ENCODE data around the gene ERN1. TPM values are rescaled to one million over a fixed set of nuclear protein-coding genes. Genes with fewer than 3 reads are reported as not detected.
"Not testable (repeated sequence)": the region's sequence is repeated elsewhere in the genome, so short reads cannot be mapped to it uniquely, and the experiment has no call there.

Gene ERN1
- total RNA-seq, 1 experiment from 2014 or later = 13.5 TPM

GRCh38 chr17:64170286-64170685 lies 40.3 kb upstream of the ERN1 start:
- DNase-seq (no peak), ATAC-seq (no peak)
- ChIA-PET CTCF (interaction anchor here (0.5 kb wide), 1 partner anchor 112 kb away, joined by 4 read pairs; no protein-coding TSS in a partner anchor), POLR2A (ENCODE audit: unreplicated experiment) (no interaction called here)
- no peak for TF ChIP-seq EZH2 (IDR thresholded peaks at IDR 0.05; ENCODE audit: low read length, unreplicated experiment)
- TF ChIP-seq EZH2phosphoT487 (IDR thresholded peaks at IDR 0.05; ENCODE audit: borderline replicate concordance, low read length) = no peak
- TF ChIP-seq CTCF (conservative IDR thresholded peaks at IDR 0.05; ENCODE audit: low read depth, low read length) = no peak
- peaks cover 9% of the 10 kb centered on the region for H3K4me1 ChIP-seq (ENCODE audit: insufficient read depth, low read length)
- no peak overlapping the region for H3K9ac ChIP-seq (ENCODE audit: low read length)
- no peak overlapping the region for H3K27ac ChIP-seq (ENCODE audit: low read length)
- BruUV-seq (replicated peaks) = no TSS peak
- intact Hi-C loops (cut with micrococcal nuclease) = no loop called here
- H3F3A ChIP-seq (ENCODE audit: low read length, unreplicated experiment) = no peaks in the 10 kb centered on the region
- H3K79me2 ChIP-seq (ENCODE audit: low read length) = no peaks in the 10 kb centered on the region
- H2AFZ ChIP-seq (ENCODE audit: low read length) = no peak overlapping the region
- H3K4me3 ChIP-seq (ENCODE audit: low read length) = no peak overlapping the region
- peaks cover 15% of the 10 kb centered on the region; the same call in 1 of the 2 replicates for H3K36me3 ChIP-seq (ENCODE audit: low read depth, low read length)
- no peaks in the 10 kb centered on the region for H4K20me1 ChIP-seq (ENCODE audit: low read length)
- no peaks in the 10 kb centered on the region for H3K27me3 ChIP-seq (ENCODE audit: low read length)
- H3K9me2 ChIP-seq (replicated peaks; ENCODE audit: low read length) = no peaks in the 10 kb centered on the region
- H3K9me3 ChIP-seq (ENCODE audit: low read length) = no peaks in the 10 kb centered on the region
- no peak overlapping the region for H3K4me2 ChIP-seq (ENCODE audit: low read length)

GRCh38 chr17:64167666-64168065 lies 37.7 kb upstream of the ERN1 start:
- H2AFZ ChIP-seq (ENCODE audit: low read length); H3K4me2 ChIP-seq (ENCODE audit: low read length); H3K9me2 ChIP-seq (replicated peaks; ENCODE audit: low read length); CTCF ChIA-PET; DNase-seq; H3F3A ChIP-seq (ENCODE audit: low read length, unreplicated experiment); POLR2A ChIA-PET (ENCODE audit: unreplicated experiment); BruUV-seq (replicated peaks); ATAC-seq; H3K4me1 ChIP-seq (ENCODE audit: insufficient read depth, low read length); H3K27ac ChIP-seq (ENCODE audit: low read length); H3K9ac ChIP-seq (ENCODE audit: low read length); H3K27me3 ChIP-seq (ENCODE audit: low read length); H4K20me1 ChIP-seq (ENCODE audit: low read length); intact Hi-C loops (cut with micrococcal nuclease); H3K9me3 ChIP-seq (ENCODE audit: low read length); H3K4me3 ChIP-seq (ENCODE audit: low read length); H3K79me2 ChIP-seq (ENCODE audit: low read length): not testable (repeated sequence)
- peaks cover 12% of the 10 kb centered on the region; the same call in 1 of the 2 replicates for H3K36me3 ChIP-seq (ENCODE audit: low read depth, low read length)

- no peak for TF ChIP-seq EZH2 (IDR thresholded peaks at IDR 0.05; ENCODE audit: low read length, unreplicated experiment)
- TF ChIP-seq EZH2phosphoT487 (IDR thresholded peaks at IDR 0.05; ENCODE audit: borderline replicate concordance, low read length) = no peak
- no peak for TF ChIP-seq CTCF (conservative IDR thresholded peaks at IDR 0.05; ENCODE audit: low read depth, low read length)
- Histone ChIP-seq H4K20me1 (ENCODE audit: low read length) (no peaks in the 10 kb centered on the region), H3K9me2 (replicated peaks; ENCODE audit: low read length) (no peaks in the 10 kb centered on the region), H3K4me3 (ENCODE audit: low read length) (no peak overlapping the region), H3K4me1 (ENCODE audit: insufficient read depth, low read length) (peaks cover 9% of the 10 kb centered on the region), H2AFZ (ENCODE audit: low read length) (no peak overlapping the region), H3K27me3 (ENCODE audit: low read length) (no peaks in the 10 kb centered on the region), H3K4me2 (ENCODE audit: low read length) (no peak overlapping the region), H3F3A (ENCODE audit: low read length, unreplicated experiment) (no peaks in the 10 kb centered on the region), H3K9me3 (ENCODE audit: low read length) (no peaks in the 10 kb centered on the region), H3K9ac (ENCODE audit: low read length) (no peak overlapping the region), H3K27ac (ENCODE audit: low read length) (no peak overlapping the region), H3K79me2 (ENCODE audit: low read length) (no peaks in the 10 kb centered on the region), H3K36me3 (ENCODE audit: low read depth, low read length) (peaks cover 12% of the 10 kb centered on the region; the same call in 1 of the 2 replicates)
- no peak for DNase-seq
- ChIA-PET POLR2A (ENCODE audit: unreplicated experiment) (no interaction called here), CTCF (no interaction called here)
- ATAC-seq = no peak
- intact Hi-C loops (cut with micrococcal nuclease) = no loop called here
- BruUV-seq (replicated peaks) = no TSS peak
Observed at GRCh38 chr17:64166876-64167275, 36.9 kb upstream of the ERN1 start.

Measured in PC-3 (cell line).